Muscle of leg (tissue), 11 donors: Measurements from ENCODE around the gene MARCHF9. TPM values are rescaled to one million over a fixed set of nuclear protein-coding genes. Genes with fewer than 3 reads are reported as not detected.
A peak's percentile ranks its signal among the peaks of the same experiment; 100 is the strongest.

ENCODE experiments used
- DNase-seq: peaks from one replicate; pipeline ENCODE4 v3.0.0; 2013
- H3K27ac ChIP-seq: one replicate; pipeline ENCODE4 v1.5.1; 2013; ENCODE audit warnings: mild to moderate bottlenecking, low read length, control low read depth
- H3K27me3 ChIP-seq: one replicate; pipeline ENCODE4 v1.6.1; 2013; ENCODE audit warnings: low read length; ENCODE audit not compliant: control insufficient read depth, insufficient read depth
- H3K36me3 ChIP-seq: one replicate; pipeline ENCODE4 v1.6.1; 2013; ENCODE audit warnings: low read length; ENCODE audit not compliant: control insufficient read depth, insufficient read depth
- H3K4me1 ChIP-seq: one replicate; pipeline ENCODE4 v1.6.1; 2013; ENCODE audit warnings: low read length; ENCODE audit not compliant: control insufficient read depth, insufficient read depth
- H3K4me3 ChIP-seq: one replicate; pipeline ENCODE4 v1.5.1; 2013; ENCODE audit warnings: low read length, control low read depth
- H3K9me3 ChIP-seq: replicated peaks from 2 replicates; pipeline ENCODE4 v1.6.1; 2013; ENCODE audit warnings: low read depth, low read length; ENCODE audit not compliant: control insufficient read depth
- WGBS: methylation state at CpG from one replicate; pipeline ENCODE4 v1.1.5; 2013; ENCODE audit warnings: missing lambda C conversion rate; ENCODE audit not compliant: insufficient coverage; 5-methylcytosine and 5-hydroxymethylcytosine counted together
- polyA plus RNA-seq, 8 donors: library from polyadenylated mRNA; unstranded; fragments of 120-200 nt; gene quantifications; one replicate each; pipeline versions ENCODE4 v1.2.1 to v1.2.3, GENCODE V29; 2013; ENCODE audit warnings: inconsistent platforms in 1 of 8, low replicate concordance in 1 of 8; ENCODE audit not compliant: insufficient read length in 8 of 8, insufficient read depth in 1 of 8
- total RNA-seq: library from RNA; stranded (reverse); fragments of 120-200 nt; gene quantifications from one replicate; pipeline ENCODE4 v1.2.4, GENCODE V29; 2013

Gene MARCHF9
- total and polyA plus RNA-seq, 9 donors, result 5.6 to 12.0 (median 7.3) TPM

DNA sequence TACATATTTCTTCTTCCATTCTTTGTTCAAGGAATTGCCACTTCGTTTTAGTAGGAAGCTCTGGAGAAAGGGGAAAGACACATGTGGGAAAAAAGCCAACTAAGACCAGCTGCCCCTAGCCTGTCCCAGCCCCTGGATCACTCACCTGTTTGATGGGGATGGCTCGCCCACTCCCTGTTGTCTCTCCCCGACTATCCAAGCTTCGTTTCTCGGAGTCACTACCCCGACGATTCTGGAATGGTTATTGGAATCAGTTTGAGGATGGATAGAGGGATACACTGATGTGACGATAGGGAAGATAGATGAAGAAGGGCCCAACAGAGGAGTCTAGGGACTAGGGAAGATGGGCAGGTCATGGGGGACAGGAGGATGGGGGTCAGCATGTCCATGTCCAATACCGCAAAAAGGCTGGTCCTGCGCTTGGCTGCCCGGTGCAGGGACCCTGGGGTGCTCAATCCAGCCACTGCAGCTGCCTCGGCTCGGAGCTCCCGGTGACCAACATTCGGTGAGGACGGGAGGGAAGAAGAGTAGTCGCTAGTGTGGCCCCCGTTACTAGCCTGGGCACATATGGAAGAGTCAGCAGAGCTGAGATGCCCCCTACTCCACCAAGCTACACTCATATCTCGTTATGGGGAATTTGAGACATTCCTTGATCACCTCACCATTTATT is 23.4 kb upstream of the MARCHF9 start:
- DNase-seq, result no peak
- peaks cover 51% of the 10 kb centered on the region for H3K4me1 ChIP-seq
- H3K27ac ChIP-seq, result no peak overlapping the region
- H3K9me3 ChIP-seq, result no peaks in the 10 kb centered on the region
- WGBS, result 90% methylated on average over 13 of the region's 19 CpGs
- H3K27me3 ChIP-seq, result peaks cover 31% of the 10 kb centered on the region
- H3K36me3 ChIP-seq, result peaks cover 14% of the 10 kb centered on the region
- H3K4me3 ChIP-seq, result no peak overlapping the region

DNA sequence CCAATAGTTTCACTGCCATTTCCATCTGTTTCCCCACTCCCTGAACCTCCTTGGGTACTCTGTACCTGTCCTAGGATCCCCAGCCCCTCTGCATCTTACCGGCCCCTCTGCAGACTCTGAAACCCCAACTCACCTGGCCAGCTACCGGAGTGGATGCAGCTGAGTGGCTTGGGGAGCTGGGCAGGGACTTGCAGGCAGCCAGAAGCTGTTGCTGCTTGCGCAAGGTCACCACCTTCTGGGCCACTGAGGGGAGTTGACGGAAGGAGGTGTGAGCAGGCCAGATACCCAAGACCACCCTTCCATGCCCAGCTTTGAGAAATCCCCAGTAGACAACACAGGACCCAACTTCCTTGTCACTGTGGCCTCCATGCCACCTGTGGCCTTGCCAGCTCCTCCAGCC is 22.6 kb upstream of the MARCHF9 start:
- Histone ChIP-seq H3K36me3 (peaks cover 14% of the 10 kb centered on the region), H3K9me3 (no peaks in the 10 kb centered on the region)

DNA sequence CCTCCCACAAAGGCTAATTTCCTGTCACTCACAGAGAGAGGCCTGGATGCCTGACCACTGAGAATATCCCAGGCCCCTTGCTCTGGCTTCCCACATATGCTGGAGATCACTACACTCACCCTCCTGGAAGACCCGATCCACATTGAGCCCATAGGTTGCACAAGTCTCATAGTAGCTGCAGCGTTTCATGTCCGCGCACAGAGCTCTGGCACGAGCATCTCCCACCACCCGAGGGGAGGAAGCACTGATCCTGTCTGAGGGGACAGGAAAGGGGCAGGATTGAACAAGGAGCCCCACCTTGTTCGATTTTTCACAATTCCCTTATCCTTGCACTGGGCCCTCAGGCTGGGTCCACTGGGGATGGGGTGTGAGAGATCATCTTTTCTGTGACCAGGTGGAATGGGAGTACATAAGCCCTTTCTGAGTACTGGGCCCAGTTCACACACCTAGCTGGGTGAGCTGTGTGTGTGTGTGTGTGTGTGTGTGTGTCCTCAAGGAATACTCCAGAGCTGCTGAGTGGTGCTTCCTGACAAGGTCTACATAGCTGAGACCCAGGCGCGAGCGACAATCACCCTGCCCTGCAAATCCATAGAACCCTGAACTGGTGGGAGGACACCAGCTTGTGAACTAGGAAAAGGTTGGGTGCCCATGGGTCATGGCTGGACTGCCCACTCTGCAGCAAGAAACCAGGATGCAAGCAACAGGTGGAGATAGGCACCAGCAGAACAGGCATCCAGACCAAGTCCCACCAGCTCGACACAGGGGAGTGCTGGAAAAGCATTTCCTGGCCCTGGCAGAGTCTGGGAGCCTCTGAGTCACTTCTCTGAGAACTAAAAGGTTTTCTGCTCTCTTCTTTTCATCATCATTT is 21.9 kb upstream of the MARCHF9 start:
- H3K4me3 ChIP-seq, result no peak overlapping the region
- H3K4me1 ChIP-seq, result peaks cover 49% of the 10 kb centered on the region
- H3K36me3 ChIP-seq, result peaks cover 14% of the 10 kb centered on the region
- peak; percentile 2 for DNase-seq
- peaks cover 34% of the 10 kb centered on the region for H3K27me3 ChIP-seq
- 79% methylated on average over 4 of the region's 11 CpGs for WGBS
- no peaks in the 10 kb centered on the region for H3K9me3 ChIP-seq
- H3K27ac ChIP-seq, result no peak overlapping the region

More for the DNA sequence above, 22.6 kb upstream of the MARCHF9 start:
- peaks cover 33% of the 10 kb centered on the region for H3K27me3 ChIP-seq
- peaks cover 51% of the 10 kb centered on the region for H3K4me1 ChIP-seq
- DNase-seq, result no peak
- no CpG with 5 or more reads among the region's 4 CpGs for WGBS
- no peak overlapping the region for H3K27ac ChIP-seq
- H3K4me3 ChIP-seq, result no peak overlapping the region

DNA sequence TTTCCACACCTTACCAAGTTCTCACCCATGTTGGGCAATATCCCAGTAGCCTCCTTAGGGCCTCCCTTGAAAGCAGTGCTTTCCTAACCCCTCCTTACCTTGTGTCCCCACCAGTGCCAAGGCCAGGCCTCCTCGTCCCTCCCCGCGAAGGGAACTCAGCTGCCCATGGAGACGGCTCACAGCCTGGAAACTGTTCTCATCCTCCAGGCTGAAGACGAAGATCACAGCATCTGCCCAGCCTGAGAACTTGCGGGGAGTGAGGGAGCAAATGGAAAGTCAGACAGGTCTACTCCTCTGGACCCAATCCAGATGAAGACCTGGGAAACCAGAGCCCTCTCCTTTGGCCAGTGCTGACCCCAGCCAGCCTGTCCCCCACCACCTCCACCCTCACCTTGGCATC is 21.0 kb upstream of the MARCHF9 start:
- Histone ChIP-seq H3K4me3 (no peak overlapping the region), H3K27me3 (peaks cover 37% of the 10 kb centered on the region)
- 79% methylated on average over 5 of the region's 6 CpGs for WGBS

DNA sequence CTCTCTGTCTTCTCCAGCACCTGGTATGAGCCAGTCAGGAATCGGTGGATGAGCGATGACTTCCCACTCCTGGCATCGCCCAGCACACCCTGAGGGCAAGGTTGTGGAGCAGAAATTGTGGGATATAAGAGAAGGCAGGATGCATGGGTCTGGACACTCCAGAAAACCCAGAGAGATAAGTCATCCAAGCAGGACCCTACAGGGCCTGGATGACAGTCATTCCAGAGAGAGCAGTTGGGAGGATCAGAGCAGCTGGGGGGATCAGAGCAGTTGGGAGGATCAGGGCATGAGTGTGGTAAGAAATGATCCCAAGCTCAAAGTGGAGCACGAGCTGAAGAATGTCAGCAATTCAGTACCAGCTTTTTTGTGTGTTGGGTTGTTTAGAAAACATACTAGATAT is 20.3 kb upstream of the MARCHF9 start:
- peaks cover 60% of the 10 kb centered on the region for H3K4me1 ChIP-seq
- H3K27ac ChIP-seq, result peak overlapping the region; percentile 85
- peak; percentile 50 for DNase-seq
- no peaks in the 10 kb centered on the region for H3K9me3 ChIP-seq
- 88% methylated on average over 1 of the region's 4 CpGs for WGBS
- peaks cover 44% of the 10 kb centered on the region for H3K27me3 ChIP-seq
- H3K4me3 ChIP-seq, result no peak overlapping the region
- H3K36me3 ChIP-seq, result peaks cover 11% of the 10 kb centered on the region

More for the DNA sequence above, 21.0 kb upstream of the MARCHF9 start:
- no peaks in the 10 kb centered on the region for H3K9me3 ChIP-seq
- DNase-seq, result no peak
- H3K36me3 ChIP-seq, result peaks cover 14% of the 10 kb centered on the region
- H3K27ac ChIP-seq, result peak overlapping the region; percentile 85
- peaks cover 55% of the 10 kb centered on the region for H3K4me1 ChIP-seq

DNA sequence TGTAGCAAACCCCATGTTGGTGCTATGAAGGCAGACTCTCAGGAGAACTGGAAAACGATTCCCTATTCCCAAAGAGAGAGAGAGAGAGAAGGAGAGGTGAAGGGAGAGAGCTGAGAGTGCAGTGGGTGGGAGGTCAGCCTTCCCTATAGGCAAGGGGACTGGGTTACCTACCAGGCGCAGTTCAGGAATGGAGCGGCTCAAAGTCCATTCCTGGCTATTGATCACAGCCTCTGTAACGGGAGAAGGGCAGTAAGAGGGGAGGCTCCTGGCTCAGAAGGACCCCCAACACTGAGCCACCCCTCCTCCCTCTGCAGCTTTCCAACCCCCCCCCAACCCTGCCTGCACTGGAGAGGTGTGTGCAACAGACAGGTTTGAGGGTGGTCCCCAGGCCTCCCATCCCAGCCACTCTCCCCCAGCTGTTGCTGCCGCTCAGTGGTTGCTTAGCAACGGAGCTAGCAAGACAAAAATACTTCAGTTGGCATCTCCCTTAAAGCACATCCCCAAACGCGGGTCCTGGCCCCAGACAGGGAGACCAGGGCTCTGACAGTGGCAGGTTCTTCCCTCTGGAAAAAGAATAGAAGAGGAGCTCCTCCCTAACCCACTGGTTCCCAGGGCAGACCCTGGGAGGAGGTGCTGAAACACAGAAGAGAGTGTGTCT is 19.6 kb upstream of the MARCHF9 start:
- Histone ChIP-seq H3K27me3 (peaks cover 51% of the 10 kb centered on the region), H3K4me3 (peak overlapping the region; percentile 13), H3K27ac (peak overlapping the region; percentile 85), H3K36me3 (peaks cover 8% of the 10 kb centered on the region), H3K9me3 (no peaks in the 10 kb centered on the region), H3K4me1 (peaks cover 59% of the 10 kb centered on the region)
- WGBS, result 20% methylated on average over 1 of the region's 8 CpGs
- DNase-seq, result peak; percentile 88

DNA sequence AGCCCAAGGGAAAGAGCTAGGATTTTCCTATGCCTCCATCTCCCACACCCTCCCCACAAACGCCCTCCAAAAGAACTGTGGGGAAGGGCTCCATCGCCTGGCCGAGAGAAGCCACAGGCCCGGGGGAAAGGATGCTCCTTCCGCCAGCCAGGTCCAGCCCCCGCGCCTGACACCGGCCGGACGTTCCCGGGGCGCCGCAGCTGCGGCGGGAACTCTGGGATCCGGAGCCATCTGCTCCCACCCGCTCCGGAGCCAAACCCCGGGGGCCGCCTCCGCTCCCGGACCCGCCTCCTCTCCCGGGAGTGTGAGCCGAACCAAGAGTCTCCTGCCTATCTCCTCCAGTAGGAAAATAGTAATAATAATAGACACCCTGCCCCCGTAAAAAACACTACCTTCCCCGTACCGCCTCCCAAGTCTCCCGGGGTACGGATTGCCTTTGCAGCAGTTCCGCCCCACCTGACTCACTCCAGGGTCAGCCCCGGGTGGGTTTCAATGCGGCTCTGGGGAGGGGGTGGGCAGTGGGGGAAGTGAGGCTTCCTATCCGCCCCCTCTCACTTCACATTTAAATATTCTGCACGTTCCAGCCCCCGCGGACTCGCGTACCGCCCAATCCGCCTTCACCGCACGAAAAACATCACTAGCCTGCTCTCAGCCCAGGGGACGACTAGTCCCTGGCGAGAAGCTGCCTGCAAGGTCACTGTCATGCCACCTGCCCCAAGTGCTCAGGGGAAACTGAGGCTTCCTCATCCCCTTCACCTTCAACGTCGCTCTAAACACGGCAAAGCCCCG is 18.8 kb upstream of the MARCHF9 start:
- H3K4me1 ChIP-seq, result peaks cover 57% of the 10 kb centered on the region
- H3K4me3 ChIP-seq, result peak overlapping the region; percentile 13
- H3K27me3 ChIP-seq, result peaks cover 59% of the 10 kb centered on the region
- H3K36me3 ChIP-seq, result peaks cover 8% of the 10 kb centered on the region
- H3K9me3 ChIP-seq, result no peaks in the 10 kb centered on the region
- WGBS, result 6% methylated on average over 30 of the region's 49 CpGs
- peak overlapping the region; percentile 85 for H3K27ac ChIP-seq
- peak; percentile 86 for DNase-seq

DNA sequence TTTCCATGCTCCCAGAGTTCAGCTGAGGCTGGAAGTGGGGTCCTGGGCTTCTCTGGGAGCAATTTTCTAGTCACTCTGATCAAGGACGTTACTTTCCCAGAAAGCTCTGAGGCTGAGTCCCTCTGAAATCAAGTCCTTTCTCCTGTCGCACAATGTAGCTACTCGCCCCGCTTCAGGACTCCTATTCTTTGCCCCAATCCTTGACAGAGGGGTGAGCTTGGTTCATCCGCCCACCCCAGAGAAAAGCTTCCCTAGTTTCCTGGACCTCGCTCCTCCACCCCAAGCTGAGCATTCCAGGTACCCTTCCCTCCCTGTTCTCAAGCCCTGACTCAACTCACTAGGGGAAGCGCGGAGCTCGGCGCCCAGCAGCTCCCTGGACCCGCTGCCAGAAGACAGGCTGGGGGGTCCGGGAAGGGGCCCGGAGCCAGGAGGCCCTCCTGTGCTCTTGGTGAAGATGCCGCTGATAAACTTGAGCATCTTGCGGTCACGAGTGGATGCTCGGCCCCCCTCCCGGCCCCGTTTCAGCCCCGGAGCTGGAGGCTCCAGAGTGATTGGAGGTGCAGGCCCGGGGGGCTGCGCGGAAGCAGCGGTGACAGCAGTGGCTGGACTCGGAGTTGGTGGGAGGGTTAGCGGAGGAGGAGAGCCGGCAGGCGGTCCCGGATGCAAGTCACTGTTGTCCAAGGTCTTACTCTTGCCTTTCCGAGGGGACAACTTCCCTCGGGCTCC is 18.0 kb upstream of the MARCHF9 start:
- DNase-seq, result no peak
- peaks cover 6% of the 10 kb centered on the region for H3K36me3 ChIP-seq
- no peaks in the 10 kb centered on the region for H3K9me3 ChIP-seq
- H3K4me3 ChIP-seq, result peak overlapping the region; percentile 40
- H3K4me1 ChIP-seq, result peaks cover 60% of the 10 kb centered on the region
- H3K27ac ChIP-seq, result peak overlapping the region; percentile 85
- WGBS, result 15% methylated on average over 31 of the region's 31 CpGs
- H3K27me3 ChIP-seq, result peaks cover 66% of the 10 kb centered on the region
